Activated CD4-positive, alpha-beta T cell treated with anti-CD3 and anti-CD28 coated beads, Interleukin-2, amount 10 ng/mL, durations not matched to agents 7 days and 5 days (primary cell): ENCODE results near the gene MBD3. TPM values are rescaled to one million over a fixed set of nuclear protein-coding genes. Genes with fewer than 3 reads are reported as not detected.
"Not testable (repeated sequence)": the region's sequence is repeated elsewhere in the genome, so short reads cannot be mapped to it uniquely, and the experiment has no call there.

Experiments
- CTCF ChIA-PET: fragments of 350-600 bp; sonication (Branson Sonifier 250); formaldehyde crosslinking; loops from one replicate; lab custom pipeline; 2021; ENCODE audit warnings: antibody characterized with exemption; lab: Charles Lee
- POLR2A ChIA-PET: fragments of 350-600 bp; sonication (Branson Sonifier 250); formaldehyde crosslinking; loops from one replicate; lab custom pipeline; 2021; ENCODE audit warnings: antibody characterized with exemption; lab: Charles Lee
- DNase-seq: peaks from one replicate; pipeline ENCODE4 v3.0.0-alpha.2; 2020
- H3K27ac Mint-ChIP-seq: one replicate; pipeline ENCODE4 v1.8.0; 2021; ENCODE audit warnings: mild to moderate bottlenecking, moderate library complexity, mixed read lengths
- H3K27me3 Mint-ChIP-seq: one replicate; pipeline ENCODE4 v1.8.0; 2021; ENCODE audit warnings: mixed read lengths
- H3K36me3 Mint-ChIP-seq: one replicate; pipeline ENCODE4 v1.8.0; 2021; ENCODE audit warnings: low read depth, mixed read lengths
- H3K4me1 Mint-ChIP-seq: one replicate; pipeline ENCODE4 v1.8.0; 2021; ENCODE audit warnings: mixed read lengths
- H3K4me3 Mint-ChIP-seq: one replicate; pipeline ENCODE4 v1.8.0; 2021; ENCODE audit warnings: mild to moderate bottlenecking, moderate library complexity, mixed read lengths
- H3K9me3 Mint-ChIP-seq: one replicate; pipeline ENCODE4 v1.8.0; 2021; ENCODE audit warnings: mixed read lengths
- total RNA-seq, 2 experiments: library from RNA; stranded (reverse); gene quantifications; one replicate each; pipeline ENCODE4 v1.2.3, GENCODE V29; 2021

MBD3 gene, protein sequence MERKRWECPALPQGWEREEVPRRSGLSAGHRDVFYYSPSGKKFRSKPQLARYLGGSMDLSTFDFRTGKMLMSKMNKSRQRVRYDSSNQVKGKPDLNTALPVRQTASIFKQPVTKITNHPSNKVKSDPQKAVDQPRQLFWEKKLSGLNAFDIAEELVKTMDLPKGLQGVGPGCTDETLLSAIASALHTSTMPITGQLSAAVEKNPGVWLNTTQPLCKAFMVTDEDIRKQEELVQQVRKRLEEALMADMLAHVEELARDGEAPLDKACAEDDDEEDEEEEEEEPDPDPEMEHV
- 10 to 100 TPM; 76.2 to 93.3 TPM for total RNA-seq

DNA sequence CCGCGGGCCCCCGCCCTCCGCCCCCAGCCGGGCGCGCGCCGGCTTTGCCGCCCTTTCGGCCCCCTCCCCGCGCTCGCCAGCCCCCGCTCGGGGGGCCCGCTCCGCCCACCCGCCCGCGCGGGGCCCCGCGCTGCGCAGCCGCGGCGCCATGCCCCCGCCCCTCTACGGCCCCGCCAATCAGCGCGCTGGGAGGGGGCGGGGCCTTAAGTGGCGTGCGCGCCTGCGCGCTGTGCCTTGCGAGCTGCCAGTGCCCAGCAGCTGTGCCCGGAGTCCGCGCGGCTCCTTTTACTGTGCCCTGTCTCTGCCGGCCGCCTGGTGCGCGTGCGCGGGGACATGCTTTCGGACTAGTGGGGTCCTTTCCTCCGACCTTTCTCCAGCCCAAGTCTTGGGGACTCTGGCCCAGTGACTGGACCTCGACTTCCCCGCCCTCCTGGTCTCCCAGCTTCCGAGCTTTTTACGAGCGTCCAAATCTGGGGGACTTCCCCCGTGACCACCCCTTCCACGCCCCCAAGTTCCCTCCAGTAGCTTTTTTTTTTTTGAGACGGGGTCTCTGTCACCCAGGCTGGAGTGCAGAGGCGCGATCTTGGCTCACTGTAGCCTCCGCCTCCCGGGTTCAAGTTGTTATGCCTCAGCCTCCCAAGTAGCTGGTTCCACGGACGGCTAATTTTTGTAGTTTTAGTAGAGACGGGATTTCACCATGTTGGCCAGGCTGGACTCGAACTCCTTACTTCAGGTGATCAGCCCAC, at the start of gene MBD3:
TSS of gene MBD3 (minus strand) at position 111 of the 746 bp plus-strand sequence. CDS start 234 bp downstream, outside the sequence.
- H3K4me1 Mint-ChIP-seq, result peaks cover 21% of the 10 kb centered on the region
- H3K27ac Mint-ChIP-seq, result peak within 1 kb of the TSS; percentile 93
- ChIA-PET POLR2A (interaction anchor here (0.6 kb wide), 2 partner anchors 13 to 58 kb away, joined by 3 read pairs; no protein-coding TSS in a partner anchor), CTCF (interaction anchor here (0.6 to 2.4 kb wide), 4 partner anchors 8 to 203 kb away, joined by 3 to 13 read pairs (median 4); partner anchors contain the start of gene UQCR11)
- H3K4me3 Mint-ChIP-seq, result peak within 1 kb of the TSS; percentile 86
- no peaks in the 10 kb centered on the region for H3K9me3 Mint-ChIP-seq
- DNase-seq, result peak; percentile 87
- no peaks in the 10 kb centered on the region for H3K27me3 Mint-ChIP-seq
- peaks cover 11% of the 10 kb centered on the region for H3K36me3 Mint-ChIP-seq

DNA sequence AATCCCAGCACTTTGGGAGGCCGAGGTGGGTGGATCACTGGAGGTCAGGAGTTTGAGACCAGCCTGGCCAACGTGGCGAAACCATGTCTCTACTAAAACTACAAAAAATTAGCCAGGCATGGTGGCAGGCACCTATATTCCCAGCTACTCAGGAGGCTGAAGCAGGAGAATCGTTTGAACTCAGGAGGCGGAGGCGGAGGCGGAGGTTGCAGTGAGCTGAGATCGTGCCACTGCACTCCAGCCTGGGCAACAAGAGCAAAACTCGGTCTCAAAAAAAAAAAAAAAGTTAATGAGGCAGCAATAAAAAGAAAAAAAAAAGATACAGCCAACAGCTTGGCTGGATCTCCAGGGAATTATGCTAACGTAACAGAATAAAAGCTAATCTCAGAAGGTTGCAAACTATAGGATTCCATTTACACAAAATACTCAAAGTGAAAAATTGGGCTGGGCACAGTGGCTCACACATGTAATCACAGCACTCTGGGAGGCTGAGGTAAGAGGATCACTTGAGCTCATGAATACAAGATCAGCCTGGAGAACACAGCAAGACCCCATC, 48.3 kb upstream of the MBD3 start:
- H3K27ac Mint-ChIP-seq, H3K4me1 Mint-ChIP-seq, DNase-seq, H3K9me3 Mint-ChIP-seq, H3K27me3 Mint-ChIP-seq, H3K4me3 Mint-ChIP-seq, POLR2A ChIA-PET: not testable (repeated sequence)
- peaks cover 15% of the 10 kb centered on the region for H3K36me3 Mint-ChIP-seq
- CTCF ChIA-PET, result interaction anchor here (0.7 kb wide), 2 partner anchors 10 to 104 kb away, joined by 3 to 4 read pairs; no protein-coding TSS in a partner anchor

DNA sequence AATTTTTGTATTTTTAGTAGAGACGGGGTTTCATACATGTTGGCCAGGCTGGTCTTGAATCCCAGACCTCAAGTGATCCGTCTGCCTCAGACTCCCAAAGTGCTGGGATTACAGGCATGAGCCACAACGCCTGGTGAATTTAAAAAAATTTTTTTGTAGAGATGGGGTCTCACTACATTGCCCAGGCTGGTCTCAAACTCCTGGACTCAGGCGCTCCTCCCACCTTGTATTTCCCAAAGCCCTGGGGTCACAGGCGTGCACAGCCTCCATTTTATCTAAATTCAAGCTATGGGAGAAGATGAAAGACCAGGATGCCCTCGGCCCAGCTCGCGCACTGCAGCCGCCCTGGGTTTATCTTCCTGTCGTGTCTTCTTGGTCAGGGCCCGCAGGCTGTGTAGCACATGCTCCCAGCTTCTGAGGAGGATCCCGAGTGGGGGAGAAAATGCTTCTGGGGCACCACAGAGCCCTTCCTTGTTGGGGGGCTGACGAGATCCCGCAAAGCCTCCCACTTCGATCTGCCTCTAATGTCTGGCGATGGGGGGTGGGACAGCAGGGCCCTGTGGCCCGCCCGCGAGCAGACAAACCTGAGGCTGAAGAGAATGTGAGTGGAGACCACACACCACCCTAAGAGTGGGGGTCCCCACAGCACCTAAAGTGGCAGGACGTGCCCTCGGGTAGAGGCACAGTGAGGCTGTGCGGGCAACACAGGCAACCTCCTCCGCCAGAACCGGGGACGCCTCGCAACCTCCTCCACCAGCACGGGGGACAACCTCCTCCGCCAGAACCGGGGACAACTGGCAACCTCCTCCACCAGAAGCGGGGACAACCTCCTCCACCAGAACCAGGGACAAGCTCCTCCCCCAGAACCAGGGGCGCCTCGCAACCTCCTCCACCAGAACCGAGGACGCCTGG, 43.9 kb upstream of the MBD3 start:
- POLR2A ChIA-PET, result no interaction called here
- no peak overlapping the region for H3K4me3 Mint-ChIP-seq
- H3K27me3 Mint-ChIP-seq, result no peaks in the 10 kb centered on the region
- H3K9me3 Mint-ChIP-seq, result no peaks in the 10 kb centered on the region
- H3K27ac Mint-ChIP-seq, result no peak overlapping the region
- CTCF ChIA-PET, result interaction anchor here (0.8 kb wide), 1 partner anchor 44 kb away, joined by 3 read pairs; the partner anchor contains the start of gene MBD3
- H3K4me1 Mint-ChIP-seq, result peaks cover 2% of the 10 kb centered on the region
- H3K36me3 Mint-ChIP-seq, result peaks cover 27% of the 10 kb centered on the region
- DNase-seq, result no peak

DNA sequence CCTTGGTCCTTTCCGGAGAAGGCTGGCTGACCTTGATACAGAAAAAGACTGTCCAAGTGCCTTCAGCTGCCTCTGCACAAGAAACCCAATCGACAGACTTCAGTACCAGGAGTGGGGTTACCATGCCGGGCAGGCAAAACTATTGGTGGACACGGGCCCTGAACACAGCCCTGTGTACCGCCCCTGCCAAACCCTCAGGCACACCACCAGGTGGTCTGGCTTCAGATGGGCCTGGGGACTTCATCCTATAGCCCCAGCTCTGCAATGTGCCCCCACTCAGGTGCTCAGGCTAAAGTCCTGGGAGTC, 42.2 kb upstream of the MBD3 start:
- H3K36me3 Mint-ChIP-seq, result peaks cover 26% of the 10 kb centered on the region
- CTCF ChIA-PET, result no interaction called here
- no peak for DNase-seq
- peaks cover 2% of the 10 kb centered on the region for H3K4me1 Mint-ChIP-seq
- H3K27me3 Mint-ChIP-seq, result no peaks in the 10 kb centered on the region
- no peak overlapping the region for H3K27ac Mint-ChIP-seq
- no peak overlapping the region for H3K4me3 Mint-ChIP-seq
- no peaks in the 10 kb centered on the region for H3K9me3 Mint-ChIP-seq
- POLR2A ChIA-PET, result no interaction called here

DNA sequence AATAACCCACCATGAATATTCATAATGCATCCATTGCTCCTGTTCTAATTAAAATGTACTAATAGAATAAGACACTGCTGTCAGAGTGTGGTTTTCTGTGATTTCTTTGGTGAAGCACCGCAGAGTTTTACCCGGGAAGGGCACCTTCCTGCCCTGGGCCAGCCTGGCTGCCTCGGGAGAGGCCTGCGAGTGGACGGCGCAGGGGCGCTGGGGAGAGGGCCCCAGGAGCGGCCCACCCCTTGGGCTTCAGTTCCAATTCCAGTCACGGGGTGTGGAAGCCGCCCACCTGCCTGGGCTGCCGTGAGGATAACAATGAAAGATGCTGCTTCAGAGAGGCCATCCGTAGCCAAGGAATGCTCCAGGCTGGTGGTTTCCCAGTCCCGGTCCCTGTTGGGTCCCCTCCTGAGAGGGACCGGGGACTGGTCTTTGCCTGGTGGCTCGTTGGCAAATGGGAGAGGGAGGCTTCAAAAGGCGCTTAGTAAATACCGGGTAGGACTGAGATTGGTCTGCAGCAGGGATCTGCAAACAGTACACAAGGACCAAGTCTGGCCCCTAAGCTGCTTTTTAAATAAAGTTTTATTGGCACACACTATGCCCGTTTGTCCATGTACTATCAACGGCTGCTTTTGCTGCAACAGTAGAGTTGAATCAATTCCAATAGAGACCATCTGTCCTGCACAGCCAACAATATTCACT, 41.7 kb upstream of the MBD3 start:
- H3K36me3 Mint-ChIP-seq, result peaks cover 21% of the 10 kb centered on the region
- H3K9me3 Mint-ChIP-seq, result no peaks in the 10 kb centered on the region
- no peaks in the 10 kb centered on the region for H3K27me3 Mint-ChIP-seq
- no peak overlapping the region for H3K4me3 Mint-ChIP-seq
- ChIA-PET CTCF (no interaction called here), POLR2A (no interaction called here)
- DNase-seq, result no peak
- H3K4me1 Mint-ChIP-seq, result no peaks in the 10 kb centered on the region
- no peak overlapping the region for H3K27ac Mint-ChIP-seq

DNA sequence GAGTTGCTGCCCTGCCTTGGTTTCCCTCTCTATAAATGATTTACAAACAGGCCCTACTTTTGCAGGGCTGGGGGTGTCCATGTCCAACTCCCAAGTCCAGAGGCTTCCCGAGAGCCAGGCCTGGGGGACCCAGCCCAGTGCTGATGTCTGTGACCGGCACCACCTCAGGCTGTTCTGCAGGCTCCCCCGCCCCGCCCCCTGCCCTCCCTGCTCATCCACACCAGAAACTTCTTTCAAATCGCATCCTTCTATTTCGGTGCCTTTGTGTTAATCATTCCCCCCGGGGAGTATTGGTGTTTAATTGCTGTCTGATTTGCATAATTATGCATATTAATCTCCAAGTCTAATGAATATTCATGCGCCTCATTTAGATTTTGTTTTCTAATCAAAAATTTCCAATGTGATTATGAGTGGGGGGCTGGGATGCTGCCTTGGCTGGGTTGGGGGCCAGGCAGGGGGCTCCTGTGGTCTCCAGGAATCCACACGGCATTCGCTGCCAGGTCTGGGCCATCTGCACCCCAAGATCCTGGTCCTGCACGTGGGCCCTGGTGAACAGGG, 40.7 kb upstream of the MBD3 start:
- H3K27me3 Mint-ChIP-seq, result no peaks in the 10 kb centered on the region
- peaks cover 14% of the 10 kb centered on the region for H3K36me3 Mint-ChIP-seq

DNA sequence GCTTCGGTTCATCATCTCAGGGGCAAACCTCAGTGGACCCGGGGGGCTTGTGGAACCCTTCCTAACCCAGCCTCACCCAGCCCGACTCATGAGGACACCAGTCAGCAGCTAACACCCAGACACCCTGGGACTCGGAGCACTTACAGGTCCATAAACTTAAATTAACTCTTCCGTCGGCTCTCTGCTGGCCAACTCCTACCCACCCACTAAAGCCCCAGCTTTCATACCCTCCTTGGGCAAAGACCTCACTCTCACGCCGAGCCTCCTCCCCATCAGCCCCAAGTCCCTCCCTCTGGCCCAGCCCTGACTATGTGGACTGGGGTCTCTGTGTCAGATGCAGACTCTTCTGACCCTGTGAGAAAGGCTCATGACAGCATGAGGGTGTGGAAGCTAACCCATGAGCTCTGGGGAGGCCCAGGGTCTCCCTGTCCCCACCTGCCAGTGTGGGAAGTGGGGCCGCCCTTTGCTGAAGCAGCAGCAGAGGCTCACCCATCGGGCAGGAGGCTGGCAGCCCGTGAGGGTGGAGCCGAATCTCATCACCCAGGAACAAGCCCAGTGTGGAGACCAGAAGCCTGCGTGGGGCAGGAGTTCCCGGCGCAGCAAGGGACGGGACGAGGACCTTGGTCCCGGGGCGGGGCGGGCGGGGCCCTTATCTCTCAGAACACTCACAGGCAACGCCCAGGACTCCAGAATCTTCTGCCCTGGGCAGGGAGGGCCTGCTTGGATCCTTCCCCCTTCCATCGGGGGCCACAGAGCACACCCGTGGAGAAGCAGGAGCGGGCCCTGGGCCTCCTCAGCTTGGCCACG, 40.0 kb upstream of the MBD3 start:
- H3K4me3 Mint-ChIP-seq, result no peak overlapping the region
- H3K9me3 Mint-ChIP-seq, result no peaks in the 10 kb centered on the region
- CTCF ChIA-PET, result no interaction called here

More for the DNA sequence above, 40.7 kb upstream of the MBD3 start:
- Mint-ChIP-seq H3K4me1 (no peaks in the 10 kb centered on the region), H3K27ac (no peak overlapping the region), H3K4me3 (no peak overlapping the region), H3K9me3 (no peaks in the 10 kb centered on the region)
- CTCF ChIA-PET, result no interaction called here
- POLR2A ChIA-PET, result no interaction called here
- no peak for DNase-seq

DNA sequence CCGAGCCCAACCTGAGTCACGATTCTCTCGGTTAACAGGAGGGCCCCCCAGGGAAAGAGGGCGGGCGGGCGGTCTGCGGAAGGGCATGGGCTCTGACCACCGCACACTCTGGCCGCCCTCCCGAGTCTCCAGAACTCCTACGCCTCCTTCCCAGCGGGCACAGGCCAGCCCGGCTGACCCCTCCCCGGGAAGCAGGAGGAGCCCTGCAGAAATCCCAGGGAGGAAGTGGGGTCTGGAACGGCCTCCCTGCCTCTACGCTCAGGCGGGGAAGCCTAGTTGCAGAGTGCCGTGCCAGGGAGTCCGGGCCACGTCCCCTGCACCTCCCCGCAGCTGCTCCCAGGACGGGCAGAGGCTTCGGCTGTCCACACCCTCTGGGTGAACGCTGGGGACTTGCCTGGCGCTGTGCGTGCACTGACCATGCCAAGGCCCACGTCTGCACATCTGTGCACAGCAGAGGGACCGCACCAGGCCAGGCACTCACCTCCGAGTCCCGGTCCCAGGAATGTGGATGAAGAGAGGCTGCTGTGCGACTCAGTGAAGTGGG, 39.0 kb upstream of the MBD3 start:
- H3K36me3 Mint-ChIP-seq, result peaks cover 12% of the 10 kb centered on the region
- no peaks in the 10 kb centered on the region for H3K27me3 Mint-ChIP-seq
- H3K4me3 Mint-ChIP-seq, result no peak overlapping the region
- DNase-seq, result no peak
- H3K27ac Mint-ChIP-seq, result no peak overlapping the region
- H3K4me1 Mint-ChIP-seq, result no peaks in the 10 kb centered on the region
- no peaks in the 10 kb centered on the region for H3K9me3 Mint-ChIP-seq
- POLR2A ChIA-PET, result no interaction called here
- CTCF ChIA-PET, result interaction anchor here (0.8 kb wide), 1 partner anchor 26 kb away, joined by 3 read pairs; the partner anchor contains the start of gene UQCR11

More for the DNA sequence above, 40.0 kb upstream of the MBD3 start:
- H3K36me3 Mint-ChIP-seq, result peaks cover 12% of the 10 kb centered on the region
- no peak for DNase-seq
- no peaks in the 10 kb centered on the region for H3K27me3 Mint-ChIP-seq
- no peak overlapping the region for H3K27ac Mint-ChIP-seq
- H3K4me1 Mint-ChIP-seq, result no peaks in the 10 kb centered on the region
- POLR2A ChIA-PET, result no interaction called here

DNA sequence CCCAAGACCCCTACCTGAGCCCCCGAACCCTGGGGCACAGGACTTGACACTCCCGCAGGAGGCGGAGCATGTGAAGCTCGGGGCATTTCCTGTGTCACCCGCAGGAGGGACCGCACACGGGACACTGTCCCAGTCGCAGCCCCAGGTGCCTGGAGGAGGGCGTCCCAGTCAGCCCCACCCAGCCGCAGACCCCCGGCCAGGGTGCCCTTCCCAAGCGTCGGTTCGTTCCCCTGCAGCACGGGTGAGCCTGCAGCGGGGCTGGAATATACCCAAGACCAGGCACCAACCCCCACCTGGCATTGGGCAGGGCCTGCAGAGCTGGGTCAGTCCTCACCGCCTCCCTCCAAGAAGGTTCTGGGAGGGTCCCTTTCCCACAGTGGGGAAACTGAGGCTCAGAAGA, 38.1 kb upstream of the MBD3 start:
- H3K4me1 Mint-ChIP-seq, result no peaks in the 10 kb centered on the region
- CTCF ChIA-PET, result no interaction called here
- H3K9me3 Mint-ChIP-seq, result no peaks in the 10 kb centered on the region
- H3K36me3 Mint-ChIP-seq, result peaks cover 13% of the 10 kb centered on the region
- H3K27ac Mint-ChIP-seq, result no peak overlapping the region
- no peaks in the 10 kb centered on the region for H3K27me3 Mint-ChIP-seq
- DNase-seq, result no peak
- POLR2A ChIA-PET, result no interaction called here
- H3K4me3 Mint-ChIP-seq, result no peak overlapping the region

DNA sequence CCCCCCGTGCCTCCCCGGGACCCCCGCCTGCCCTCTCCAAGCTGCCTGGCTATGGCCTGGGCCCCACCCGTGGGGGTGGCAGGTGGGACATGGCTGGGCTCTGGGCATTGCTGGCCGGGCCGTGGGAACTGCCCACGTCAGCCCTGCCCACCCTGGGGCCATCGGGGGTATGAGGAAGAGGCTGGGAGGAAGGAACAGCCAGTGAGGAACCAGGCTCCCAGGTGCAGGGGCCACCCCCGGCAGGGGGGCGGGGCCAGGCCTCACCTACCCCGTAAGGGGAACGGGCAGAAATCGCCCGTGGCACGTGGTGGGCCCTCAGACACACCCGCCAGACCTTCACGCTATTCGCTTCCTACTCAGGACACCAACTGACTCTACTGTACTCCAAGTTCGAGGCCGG, 37.3 kb upstream of the MBD3 start:
- Mint-ChIP-seq H3K27ac (no peak overlapping the region), H3K36me3 (peaks cover 7% of the 10 kb centered on the region), H3K4me1 (no peaks in the 10 kb centered on the region), H3K4me3 (no peak overlapping the region), H3K27me3 (no peaks in the 10 kb centered on the region), H3K9me3 (no peaks in the 10 kb centered on the region)
- CTCF ChIA-PET, result no interaction called here
- POLR2A ChIA-PET, result no interaction called here
- no peak for DNase-seq

DNA sequence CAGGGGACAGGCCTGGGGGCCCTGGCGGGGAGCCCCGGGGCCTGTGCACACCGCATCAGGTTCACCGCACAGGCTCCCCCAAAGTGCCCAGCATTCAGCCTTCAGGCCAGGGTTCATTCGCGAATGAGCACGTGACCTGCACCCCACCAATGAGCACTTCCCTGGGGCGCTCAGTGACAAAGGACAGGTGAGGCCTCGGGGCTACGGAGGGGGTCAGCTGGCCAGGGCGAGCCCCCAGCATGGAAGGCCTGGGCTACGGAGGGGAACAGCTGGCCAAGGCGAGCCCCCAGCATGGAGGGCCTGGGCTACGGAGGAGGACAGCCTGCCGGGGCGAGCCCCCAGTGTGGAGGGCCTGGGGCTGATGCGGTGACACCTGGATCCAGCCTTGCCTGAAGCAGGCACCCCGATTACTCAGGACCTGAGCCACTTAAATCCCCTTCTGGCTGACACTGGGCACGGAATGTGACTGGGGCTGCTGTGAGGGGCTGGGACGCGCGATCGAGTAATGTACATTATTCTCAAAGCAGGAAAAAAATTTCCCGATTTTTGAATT, 36.7 kb upstream of the MBD3 start:
- POLR2A ChIA-PET, result no interaction called here
- Mint-ChIP-seq H3K27ac (no peak overlapping the region), H3K36me3 (peaks cover 5% of the 10 kb centered on the region), H3K27me3 (no peaks in the 10 kb centered on the region), H3K9me3 (no peaks in the 10 kb centered on the region), H3K4me3 (no peak overlapping the region), H3K4me1 (peaks cover under 1% of the 10 kb centered on the region)
- CTCF ChIA-PET, result no interaction called here
- DNase-seq, result no peak
